Vein endothelial cell (primary cell): ENCODE data around the gene CSF2RB. TPM values are rescaled to one million over a fixed set of nuclear protein-coding genes. Genes with fewer than 3 reads are reported as not detected.

ENCODE experiments used
- total RNA-seq: library from RNA; depleted of rRNA; stranded (reverse); fragments of >200 nt; gene quantifications from 2 replicates; pipeline ENCODE4 v1.2.3, GENCODE V29; 2012

CSF2RB gene
- 15.6 and 21.6 TPM in 2 replicates for total RNA-seq

DNA sequence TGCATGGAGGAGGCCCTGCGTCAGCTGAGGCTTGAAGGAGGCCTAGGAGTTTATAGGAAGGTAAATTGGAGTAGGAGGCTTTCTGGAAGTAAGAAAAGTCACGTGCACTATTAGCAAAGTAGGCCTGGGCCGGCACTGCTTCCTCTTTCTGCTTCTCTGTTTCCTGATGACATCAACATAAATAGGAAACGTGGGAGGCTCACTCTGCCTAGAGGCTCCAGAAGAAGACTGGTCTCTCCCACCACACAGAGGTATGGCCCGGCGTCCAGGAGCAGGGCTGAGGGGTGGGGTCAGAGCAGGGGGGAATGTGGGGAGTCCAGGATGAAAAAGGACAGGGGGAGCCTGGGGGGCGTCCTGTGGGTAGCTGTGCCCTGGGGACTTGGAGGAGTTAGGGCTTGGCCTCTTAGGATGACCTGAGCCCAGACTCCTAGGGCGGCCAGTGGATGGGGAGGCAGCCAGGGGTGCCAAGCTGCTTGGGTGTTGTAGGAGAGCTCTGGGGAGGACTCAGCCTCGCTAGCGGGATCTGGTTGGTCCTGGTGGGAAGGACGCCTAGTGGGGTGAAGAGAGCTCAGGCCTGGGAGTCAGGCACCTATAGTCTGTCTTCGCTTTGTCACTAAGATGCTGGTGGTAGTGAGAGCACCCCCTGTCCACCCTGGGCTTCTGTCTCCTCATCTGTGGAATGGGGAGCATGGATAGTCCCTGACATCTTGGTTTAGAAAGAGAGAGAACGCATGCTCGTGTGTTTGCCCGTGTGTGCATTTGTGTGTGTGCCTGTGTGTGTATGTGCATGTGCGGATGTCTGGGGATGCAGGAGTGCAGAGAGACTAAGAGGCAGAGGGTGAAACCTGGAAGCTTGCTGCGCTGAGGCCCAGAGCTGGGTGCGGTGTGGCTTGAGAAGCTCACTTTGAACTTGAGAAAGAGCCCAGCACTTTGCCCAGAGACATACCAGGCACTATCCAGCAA is at the start of gene CSF2RB:
Gene CSF2RB (plus strand): TSS at position 202 of the 963 bp plus-strand sequence. CDS start 8,580 bp downstream, outside the sequence.

Other genes with a start within 250 kb of the CSF2RB start
- gene CACNG2, start 209.9 kb upstream of the CSF2RB start, total RNA-seq: not detected in 2 replicates
- gene IFT27, start 137.5 kb upstream of the CSF2RB start, total RNA-seq: 13.6 and 18.0 TPM in 2 replicates
- not detected in 2 replicates for gene PVALB, start 96.6 kb upstream of the CSF2RB start, total RNA-seq
- not detected in 2 replicates for gene NCF4, start 52.6 kb upstream of the CSF2RB start, total RNA-seq
- 60.7 and 73.8 TPM in 2 replicates for gene TST, start 105.8 kb downstream of the CSF2RB start, total RNA-seq
- 103 and 165 TPM in 2 replicates for gene MPST, start 106.1 kb downstream of the CSF2RB start, total RNA-seq
- 33.9 and 37.2 TPM in 2 replicates for gene KCTD17, start 138.1 kb downstream of the CSF2RB start, total RNA-seq
- gene TMPRSS6, start 196.1 kb downstream of the CSF2RB start, total RNA-seq: not detected in 2 replicates
- under 0.01 TPM in 1 of 2 replicates, not detected in the other for gene IL2RB, start 236.3 kb downstream of the CSF2RB start, total RNA-seq